ENCODE data around the gene RNF152.

RNF152 gene

DNA sequence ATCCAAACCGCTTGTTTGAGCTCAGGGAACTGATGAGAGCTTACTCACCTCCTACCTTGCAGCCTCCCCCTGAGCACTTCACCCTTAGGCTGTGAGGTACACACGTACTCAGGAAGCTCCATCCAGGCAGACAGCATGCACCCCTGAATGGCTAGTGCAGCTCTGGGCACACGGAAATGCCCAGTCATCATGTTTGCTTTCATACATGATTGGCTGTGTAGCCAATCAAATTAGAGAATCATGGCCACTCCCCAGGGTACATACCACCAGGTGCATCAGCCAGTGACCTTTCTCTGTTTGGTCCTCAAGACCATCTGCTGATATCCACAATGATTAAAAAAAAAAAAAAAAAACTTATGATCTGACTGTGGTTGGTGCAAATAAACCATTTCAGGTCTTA lies 42.1 kb downstream of the RNF152 start:
- DNase-seq (ENCODE audit: low spot score) = no peak
- peak overlapping the region; percentile 57 to 66 for H3K27ac ChIP-seq

GRCh38 chr18:61847164-61847791 lies 45.5 kb downstream of the RNF152 start:
- Histone ChIP-seq H3K27ac (peak overlapping the region in 1 of 2 donors; percentile 17), H3K4me3 (no peak overlapping the region)
- no peak for DNase-seq (ENCODE audit: low spot score)
- TF ChIP-seq, protein P1, sequence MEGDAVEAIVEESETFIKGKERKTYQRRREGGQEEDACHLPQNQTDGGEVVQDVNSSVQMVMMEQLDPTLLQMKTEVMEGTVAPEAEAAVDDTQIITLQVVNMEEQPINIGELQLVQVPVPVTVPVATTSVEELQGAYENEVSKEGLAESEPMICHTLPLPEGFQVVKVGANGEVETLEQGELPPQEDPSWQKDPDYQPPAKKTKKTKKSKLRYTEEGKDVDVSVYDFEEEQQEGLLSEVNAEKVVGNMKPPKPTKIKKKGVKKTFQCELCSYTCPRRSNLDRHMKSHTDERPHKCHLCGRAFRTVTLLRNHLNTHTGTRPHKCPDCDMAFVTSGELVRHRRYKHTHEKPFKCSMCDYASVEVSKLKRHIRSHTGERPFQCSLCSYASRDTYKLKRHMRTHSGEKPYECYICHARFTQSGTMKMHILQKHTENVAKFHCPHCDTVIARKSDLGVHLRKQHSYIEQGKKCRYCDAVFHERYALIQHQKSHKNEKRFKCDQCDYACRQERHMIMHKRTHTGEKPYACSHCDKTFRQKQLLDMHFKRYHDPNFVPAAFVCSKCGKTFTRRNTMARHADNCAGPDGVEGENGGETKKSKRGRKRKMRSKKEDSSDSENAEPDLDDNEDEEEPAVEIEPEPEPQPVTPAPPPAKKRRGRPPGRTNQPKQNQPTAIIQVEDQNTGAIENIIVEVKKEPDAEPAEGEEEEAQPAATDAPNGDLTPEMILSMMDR (IDR thresholded peaks at IDR 0.05) = no peak

More for the DNA sequence above, 42.1 kb downstream of the RNF152 start:
- TF ChIP-seq, protein P1 (IDR thresholded peaks at IDR 0.05) = no peak
- no peak overlapping the region for H3K4me3 ChIP-seq

GRCh38 chr18:61845197-61845596 lies 47.6 kb downstream of the RNF152 start:
- Histone ChIP-seq H3K4me3 (no peak overlapping the region), H3K27ac (no peak overlapping the region)
- TF ChIP-seq, protein P1 (IDR thresholded peaks at IDR 0.05) = no peak
- no peak for DNase-seq (ENCODE audit: low spot score)

- H3K27ac ChIP-seq = no peak overlapping the region
Measured at GRCh38 chr18:61844726-61845125, 48.1 kb downstream of the RNF152 start.

GRCh38 chr18:61842146-61842545 lies 50.7 kb downstream of the RNF152 start:
- TF ChIP-seq, protein P1 (IDR thresholded peaks at IDR 0.05) = no peak
- DNase-seq (ENCODE audit: low spot score) = no peak

More at GRCh38 chr18:61844726-61845125, 48.1 kb downstream of the RNF152 start:
- no peak for DNase-seq (ENCODE audit: low spot score)
- TF ChIP-seq, protein P1 (IDR thresholded peaks at IDR 0.05) = no peak
- H3K4me3 ChIP-seq = no peak overlapping the region

DNA sequence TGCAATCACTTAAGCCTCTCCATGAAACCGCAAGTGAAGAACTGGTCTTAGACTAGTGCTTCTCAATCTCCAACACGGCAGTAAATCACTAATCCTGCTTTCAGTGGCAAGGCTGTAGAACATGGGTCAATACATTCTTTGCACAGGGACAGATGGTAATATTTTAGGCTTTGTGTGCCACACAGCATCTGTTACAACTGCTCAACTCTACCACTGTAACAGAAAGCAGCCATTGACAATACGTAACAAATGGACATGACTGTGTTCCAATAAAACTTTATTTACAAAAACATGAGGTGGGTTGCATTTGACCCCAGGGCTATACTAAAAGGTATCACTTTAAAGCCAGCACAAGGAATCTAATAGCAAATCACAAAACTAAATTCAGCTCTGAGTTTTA lies 51.1 kb downstream of the RNF152 start:
- Histone ChIP-seq H3K4me3 (no peak overlapping the region), H3K27ac (peak overlapping the region in 1 of 2 donors; percentile 33)
- TF ChIP-seq, protein P1 (IDR thresholded peaks at IDR 0.05) = no peak
- no peak for DNase-seq (ENCODE audit: low spot score)

More at GRCh38 chr18:61842146-61842545, 50.7 kb downstream of the RNF152 start:
- no peak overlapping the region for H3K4me3 ChIP-seq
- H3K27ac ChIP-seq = peak overlapping the region; percentile 28 to 33

DNA sequence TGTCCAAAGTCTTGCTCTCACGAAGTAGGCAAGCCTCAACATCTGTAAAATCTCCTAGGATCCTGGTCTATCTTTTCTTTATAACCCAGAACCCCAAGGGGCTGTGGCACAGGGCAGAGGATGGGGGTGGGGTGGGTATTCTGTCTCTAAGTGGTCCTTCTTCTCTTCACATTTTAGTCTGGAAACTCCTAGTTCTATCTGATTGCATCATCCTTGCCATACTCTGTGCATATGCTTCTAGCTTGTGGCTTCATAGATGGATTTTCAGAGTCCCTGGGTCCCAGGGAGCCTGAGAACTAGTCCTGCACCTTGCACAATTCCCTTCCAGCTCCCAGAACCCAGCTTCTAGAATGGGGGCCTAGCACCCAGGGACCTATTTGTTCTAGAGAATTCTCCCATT lies 52.5 kb downstream of the RNF152 start:
- TF ChIP-seq, protein P1 (IDR thresholded peaks at IDR 0.05) = no peak
- DNase-seq (ENCODE audit: low spot score) = no peak
- Histone ChIP-seq H3K4me3 (no peak overlapping the region), H3K27ac (no peak overlapping the region)
